Panc1 (cell line): ENCODE data around the gene ALOX5.

Source experiments
- CTCF ChIP-seq: fragments of 450-650 bp; IDR thresholded peaks from 2 replicates; pipeline ENCODE4 v1.5.1; 2017; ENCODE audit warnings: mild to moderate bottlenecking
- POLR2AphosphoS5 ChIP-seq: IDR thresholded peaks from 2 replicates; pipeline ENCODE4 v1.6.1; 2012; ENCODE audit warnings: mild to moderate bottlenecking, low read depth, low read length, moderate library complexity
- REST ChIP-seq, 2 experiments: IDR thresholded peaks; 2 replicates each; pipeline ENCODE4 v1.6.1; 2011 to 2012; ENCODE audit warnings: low read depth in 2 of 2, control low read depth in 1 of 2, low read length in 1 of 2, mild to moderate bottlenecking in 1 of 2, moderate library complexity in 1 of 2; ENCODE audit not compliant: insufficient read depth in 1 of 2
- SIN3A ChIP-seq: IDR thresholded peaks from 2 replicates; pipeline ENCODE4 v1.6.1; 2012; ENCODE audit warnings: low read depth, mild to moderate bottlenecking, low read length, moderate library complexity, borderline replicate concordance; ENCODE audit not compliant: insufficient read depth
- TCF7L2 ChIP-seq: IDR thresholded peaks from 2 replicates; pipeline ENCODE4 v1.6.1; 2011; ENCODE audit warnings: mild to moderate bottlenecking, low read depth, low read length, inconsistent platforms

GRCh38 chr10:45416603-45417002, 42.6 kb downstream of the ALOX5 start:
- TF ChIP-seq CTCF (no peak), TCF7L2 (no peak), REST (IDR thresholded peaks at IDR 0.05; ENCODE audit: insufficient read depth in 1 of 2, low read depth in 2 of 2, low read length in 1 of 2) (no peak), SIN3A (no peak), POLR2AphosphoS5 (no peak)
